ENCODE data around the gene MSS51. TPM values are rescaled to one million over a fixed set of nuclear protein-coding genes. Genes with fewer than 3 reads are reported as not detected.
"Not testable (repeated sequence)": the region's sequence is repeated elsewhere in the genome, so short reads cannot be mapped to it uniquely, and the experiment has no call there.

The MSS51 gene
- total and polyA plus RNA-seq, 4 experiments from 2014 or later = 0.26 to 6.2 (median 5.0) TPM; not detected in 1

DNA sequence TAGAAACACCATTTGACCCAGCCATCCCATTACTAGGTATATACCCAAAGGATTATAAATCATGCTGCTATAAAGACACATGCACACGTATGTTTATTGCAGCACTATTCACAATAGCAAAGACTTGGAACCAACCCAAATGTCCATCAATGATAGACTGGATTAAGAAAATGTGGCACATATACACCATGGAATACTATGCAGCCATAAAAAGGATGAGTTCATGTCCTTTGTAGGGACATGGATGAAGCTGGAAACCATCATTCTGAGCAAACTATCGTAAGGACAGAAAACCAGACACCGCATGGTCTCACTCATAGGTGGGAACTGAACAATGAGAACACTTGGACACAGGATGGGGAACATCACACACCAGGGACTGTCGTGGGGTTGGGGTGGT lies 39.0 kb downstream of the MSS51 start:
- CTCF ChIA-PET (ENCODE audit: partially characterized antibody); H3K4me3 ChIP-seq (ENCODE audit: low read length in 2 of 2); H3K27me3 ChIP-seq (ENCODE audit: insufficient read depth, low read length); intact Hi-C loops (cut with micrococcal nuclease); H3K9me3 ChIP-seq (ENCODE audit: control insufficient read depth in 1 of 2, low read length in 2 of 2); DNase-seq; POLR2A ChIA-PET (ENCODE audit: partially characterized antibody); H3K4me3 Mint-ChIP-seq; H3K4me1 ChIP-seq (ENCODE audit: insufficient read depth, low read length); H3K27me3 Mint-ChIP-seq; H3K27ac Mint-ChIP-seq; H3K27ac ChIP-seq (ENCODE audit: low read depth, low read length); H3K9me3 Mint-ChIP-seq: not testable (repeated sequence)
- Mint-ChIP-seq H3K4me1 (peaks cover 5 to 15% (median 9%) of the 10 kb centered on the region in 4 donors), H3K36me3 (peaks cover 57 to 63% of the 10 kb centered on the region in 2 donors)
- peaks cover 42% of the 10 kb centered on the region for H3K36me3 ChIP-seq (ENCODE audit: insufficient read depth, low read length)

DNA sequence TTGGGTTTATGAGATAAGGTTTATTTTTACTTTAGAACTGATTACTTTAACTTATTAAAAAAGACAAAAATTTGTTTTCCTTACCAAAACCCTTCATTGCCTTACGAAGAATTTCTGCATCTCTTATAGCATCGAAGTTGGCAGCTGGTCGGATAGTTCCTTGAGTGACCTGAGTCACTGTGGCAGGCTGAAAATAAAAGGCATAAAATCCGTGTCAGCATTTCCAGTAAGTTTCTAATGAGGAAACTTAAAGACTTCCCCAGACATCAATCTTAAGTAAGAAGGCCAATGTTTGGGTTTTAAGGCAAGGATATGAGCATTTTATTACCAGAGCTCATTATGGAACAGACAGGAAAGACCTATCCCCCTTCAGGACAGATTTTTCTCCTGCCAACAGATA lies 45.1 kb downstream of the MSS51 start:
- Histone ChIP-seq H3K27ac (ENCODE audit: low read depth, low read length) (no peak overlapping the region), H3K4me1 (ENCODE audit: insufficient read depth, low read length) (no peaks in the 10 kb centered on the region), H3K4me3 (ENCODE audit: low read length in 2 of 2) (no peak overlapping the region), H3K36me3 (ENCODE audit: insufficient read depth, low read length) (peaks cover 61% of the 10 kb centered on the region), H3K9me3 (ENCODE audit: control insufficient read depth in 1 of 2, low read length in 2 of 2) (no peaks in the 10 kb centered on the region), H3K27me3 (ENCODE audit: insufficient read depth, low read length) (no peaks in the 10 kb centered on the region)
- no peak overlapping the region for H3K27ac Mint-ChIP-seq
- H3K9me3 Mint-ChIP-seq = no peaks in the 10 kb centered on the region
- ChIA-PET CTCF (ENCODE audit: partially characterized antibody) (no interaction called here), POLR2A (ENCODE audit: partially characterized antibody) (no interaction called here)
- H3K27me3 Mint-ChIP-seq = no peaks in the 10 kb centered on the region
- intact Hi-C loops (cut with micrococcal nuclease) = no loop called here
- peaks cover 62 to 65% of the 10 kb centered on the region in 2 donors for H3K36me3 Mint-ChIP-seq
- peaks cover 6 to 9% (median 7%) of the 10 kb centered on the region in 4 donors for H3K4me1 Mint-ChIP-seq
- no peak for DNase-seq
- H3K4me3 Mint-ChIP-seq = no peak overlapping the region

DNA sequence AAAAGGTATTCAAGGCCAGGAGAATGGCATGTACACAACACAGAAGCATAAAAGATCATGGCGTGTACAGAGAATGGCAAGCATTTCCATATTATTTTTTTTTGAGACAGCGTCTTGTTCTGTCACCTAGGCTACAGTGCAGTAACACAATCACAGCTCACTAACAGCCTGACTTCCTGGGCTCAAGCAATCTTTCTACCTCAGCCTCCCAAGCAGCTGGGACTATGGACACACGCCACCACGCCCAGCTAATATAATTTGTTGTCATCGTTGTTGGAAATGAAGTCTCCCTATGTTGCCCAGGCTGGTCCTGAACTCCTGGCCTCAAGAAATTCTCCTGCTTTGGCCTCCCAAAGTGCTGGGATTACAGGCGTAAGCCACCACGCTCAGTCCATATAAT lies 46.8 kb downstream of the MSS51 start:
- Histone ChIP-seq H3K36me3 (ENCODE audit: insufficient read depth, low read length) (peaks cover 76% of the 10 kb centered on the region), H3K9me3 (ENCODE audit: control insufficient read depth in 1 of 2, low read length in 2 of 2) (no peaks in the 10 kb centered on the region), H3K4me1 (ENCODE audit: insufficient read depth, low read length) (no peaks in the 10 kb centered on the region), H3K27ac (ENCODE audit: low read depth, low read length) (no peak overlapping the region), H3K4me3 (ENCODE audit: low read length in 2 of 2) (no peak overlapping the region), H3K27me3 (ENCODE audit: insufficient read depth, low read length) (no peaks in the 10 kb centered on the region)
- H3K36me3 Mint-ChIP-seq = peaks cover 58 to 70% of the 10 kb centered on the region in 2 donors
- no peak for DNase-seq
- H3K27me3 Mint-ChIP-seq = no peaks in the 10 kb centered on the region
- no peaks in the 10 kb centered on the region for H3K9me3 Mint-ChIP-seq
- H3K4me3 Mint-ChIP-seq = no peak overlapping the region
- intact Hi-C loops (cut with micrococcal nuclease) = no loop called here
- ChIA-PET POLR2A (ENCODE audit: partially characterized antibody) (no interaction called here), CTCF (ENCODE audit: partially characterized antibody) (no interaction called here)
- H3K4me1 Mint-ChIP-seq = peaks cover 2 to 6% (median 4%) of the 10 kb centered on the region in 4 donors
- H3K27ac Mint-ChIP-seq = peak overlapping the region in 1 of 7 donors; percentile 2

DNA sequence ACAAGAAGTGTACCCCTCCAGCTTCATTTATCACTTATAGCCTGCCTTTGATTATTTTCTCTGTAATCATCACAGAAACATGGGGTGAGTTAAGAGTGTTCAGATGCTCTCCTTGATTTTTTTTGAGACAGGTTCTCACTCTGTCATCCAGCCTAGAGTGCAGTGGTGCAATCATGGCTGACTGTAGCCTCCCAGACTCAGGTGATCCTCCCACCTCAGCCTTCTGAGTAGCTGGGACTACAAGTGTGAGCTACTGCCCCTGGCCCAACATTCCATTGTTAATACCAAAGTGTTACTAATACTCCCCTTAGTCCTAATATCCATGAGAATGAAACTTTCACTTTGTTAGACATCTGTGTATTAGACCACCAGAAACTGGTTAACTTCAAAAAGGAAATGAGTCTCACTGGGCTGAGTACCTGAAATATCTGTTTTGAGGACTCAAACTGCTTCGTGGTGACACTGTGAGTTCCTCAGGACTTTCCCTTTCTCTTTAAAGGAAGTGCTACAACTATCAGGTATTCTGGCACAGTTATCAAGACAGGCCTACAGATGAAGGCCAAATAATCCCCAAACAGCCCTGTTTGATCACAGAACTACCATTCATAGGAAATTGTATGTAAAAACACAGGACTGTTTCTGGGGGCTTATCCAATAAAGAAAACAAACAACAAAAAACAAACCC lies 54.2 kb downstream of the MSS51 start:
- H3K9me3 Mint-ChIP-seq = no peaks in the 10 kb centered on the region
- H3K4me1 Mint-ChIP-seq = peaks cover 0 to 5% (median 1%) of the 10 kb centered on the region in 4 donors
- Histone ChIP-seq H3K36me3 (ENCODE audit: insufficient read depth, low read length) (peaks cover 57% of the 10 kb centered on the region), H3K4me3 (ENCODE audit: low read length in 2 of 2) (no peak overlapping the region), H3K9me3 (ENCODE audit: control insufficient read depth in 1 of 2, low read length in 2 of 2) (no peaks in the 10 kb centered on the region), H3K4me1 (ENCODE audit: insufficient read depth, low read length) (no peaks in the 10 kb centered on the region), H3K27me3 (ENCODE audit: insufficient read depth, low read length) (no peaks in the 10 kb centered on the region), H3K27ac (ENCODE audit: low read depth, low read length) (no peak overlapping the region)
- no peak for DNase-seq
- H3K27me3 Mint-ChIP-seq = no peaks in the 10 kb centered on the region
- no peak overlapping the region for H3K4me3 Mint-ChIP-seq
- POLR2A ChIA-PET (ENCODE audit: partially characterized antibody) = interaction anchor here (1.1 to 1.4 kb wide), 2 partner anchors 20 to 34 kb away, joined by 3 read pairs; partner anchors contain the start of gene CFAP70
- H3K36me3 Mint-ChIP-seq = peaks cover 65 to 73% of the 10 kb centered on the region in 2 donors
- CTCF ChIA-PET (ENCODE audit: partially characterized antibody) = no interaction called here
- H3K27ac Mint-ChIP-seq = peak overlapping the region in 5 of 7 donors; percentile 48 to 70 (median 53)
- intact Hi-C loops (cut with micrococcal nuclease) = no loop called here

DNA sequence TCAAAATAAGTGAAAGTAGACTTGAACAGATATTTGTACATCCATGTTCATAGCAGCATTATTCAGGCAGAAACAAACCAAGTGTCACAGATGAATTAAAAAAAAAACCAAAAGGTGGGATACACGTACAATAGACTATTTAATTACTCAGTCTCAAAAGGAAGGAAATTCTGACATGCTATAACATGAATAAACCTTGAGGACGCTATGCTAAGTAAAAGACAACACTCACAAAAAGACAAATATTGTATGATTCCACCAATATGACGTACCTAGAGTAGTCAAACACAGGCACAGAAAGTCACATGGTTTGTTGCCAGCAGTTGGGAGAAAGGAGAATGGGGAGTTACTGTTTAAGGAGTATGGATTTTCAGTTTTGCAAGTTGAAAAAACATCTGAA lies 56.7 kb downstream of the MSS51 start:
- intact Hi-C loops (cut with micrococcal nuclease) = no loop called here
- POLR2A ChIA-PET (ENCODE audit: partially characterized antibody) = no interaction called here
- H3K4me1 Mint-ChIP-seq = peaks cover 0 to 5% (median 1%) of the 10 kb centered on the region in 4 donors
- CTCF ChIA-PET (ENCODE audit: partially characterized antibody) = no interaction called here
- H3K27me3 ChIP-seq (ENCODE audit: insufficient read depth, low read length) = no peaks in the 10 kb centered on the region
- peaks cover 38% of the 10 kb centered on the region for H3K36me3 ChIP-seq (ENCODE audit: insufficient read depth, low read length)
- H3K27ac ChIP-seq (ENCODE audit: low read depth, low read length) = no peak overlapping the region
- H3K4me3 ChIP-seq (ENCODE audit: low read length in 2 of 2) = no peak overlapping the region
- peak overlapping the region in 1 of 8 donors; percentile 0 for H3K4me3 Mint-ChIP-seq
- H3K27me3 Mint-ChIP-seq = no peaks in the 10 kb centered on the region
- peaks cover 63 to 64% of the 10 kb centered on the region in 2 donors for H3K36me3 Mint-ChIP-seq
- DNase-seq = no peak
- no peaks in the 10 kb centered on the region for H3K9me3 Mint-ChIP-seq
- H3K9me3 ChIP-seq (ENCODE audit: control insufficient read depth in 1 of 2, low read length in 2 of 2) = no peaks in the 10 kb centered on the region
- H3K4me1 ChIP-seq (ENCODE audit: insufficient read depth, low read length) = no peaks in the 10 kb centered on the region
- peak overlapping the region in 1 of 7 donors; percentile 58 for H3K27ac Mint-ChIP-seq

Other genes starting within 250 kb of the MSS51 start
- 10 to 100 TPM; 31.6 to 31.7 TPM for gene DNAJC9, start 186.3 kb downstream of the MSS51 start, total RNA-seq
- 10 to 100 TPM; 31.6 to 40.1 TPM for gene DNAJC9, start 186.3 kb downstream of the MSS51 start, polyA plus RNA-seq
- gene MRPS16, start 180.9 kb downstream of the MSS51 start, total RNA-seq = 10 to 100 TPM; 44.9 to 47.1 TPM
- 100 to 1,000 TPM in 1 of 2 donors, 10 to 100 TPM in 1; 96.4 to 104 TPM for gene MRPS16, start 180.9 kb downstream of the MSS51 start, polyA plus RNA-seq
- gene CFAP70, start 74.7 kb downstream of the MSS51 start, total RNA-seq = 1 to 10 TPM; 3.8 to 5.6 TPM
- gene CFAP70, start 74.7 kb downstream of the MSS51 start, polyA plus RNA-seq = under 1 TPM in 1 of 2 donors, not detected in 1; 0.82 TPM
- gene ANXA7, start 19.5 kb downstream of the MSS51 start, total RNA-seq = 100 to 1,000 TPM; 103 to 111 TPM
- gene ANXA7, start 19.5 kb downstream of the MSS51 start, polyA plus RNA-seq = 100 to 1,000 TPM; 207 to 379 TPM
- 10 to 100 TPM; 47.4 to 48.1 TPM for gene PPP3CB, start 62.5 kb upstream of the MSS51 start, total RNA-seq
- gene PPP3CB, start 62.5 kb upstream of the MSS51 start, polyA plus RNA-seq = 1 to 10 TPM; 8.9 to 9.6 TPM
- 1 to 10 TPM; 7.4 to 7.6 TPM for gene USP54, start 157.8 kb upstream of the MSS51 start, total RNA-seq
- gene USP54, start 157.8 kb upstream of the MSS51 start, polyA plus RNA-seq = 1 to 10 TPM in 1 of 2 donors, under 1 TPM in 1; 0.04 to 1.4 TPM
- not detected for gene MYOZ1, start 207.9 kb upstream of the MSS51 start, total RNA-seq
- not detected for gene MYOZ1, start 207.9 kb upstream of the MSS51 start, polyA plus RNA-seq
- not detected for gene SYNPO2L, start 222.5 kb upstream of the MSS51 start, total RNA-seq
- not detected for gene SYNPO2L, start 222.5 kb upstream of the MSS51 start, polyA plus RNA-seq